Nephron progenitor cell (in vitro differentiated cells): Measurements from ENCODE around the gene HCN2.

ENCODE experiments used
- DNase-seq: peaks from one replicate; pipeline ENCODE4 v3.0.0; 2021
- H3K27ac Mint-ChIP-seq: 2 replicates; pipeline ENCODE4 v1.8.0; 2021; ENCODE audit warnings: mild to moderate bottlenecking, moderate library complexity, mixed read lengths
- H3K27me3 Mint-ChIP-seq: 2 replicates; pipeline ENCODE4 v1.8.0; 2021; ENCODE audit warnings: mild to moderate bottlenecking, low read depth, mixed read lengths; ENCODE audit not compliant: poor library complexity
- H3K36me3 Mint-ChIP-seq: 2 replicates; pipeline ENCODE4 v1.8.0; 2021; ENCODE audit warnings: low read depth, mixed read lengths
- H3K4me1 Mint-ChIP-seq: 2 replicates; pipeline ENCODE4 v1.8.0; 2021; ENCODE audit warnings: mixed read lengths
- H3K4me3 Mint-ChIP-seq: 2 replicates; pipeline ENCODE4 v1.8.0; 2021; ENCODE audit warnings: mild to moderate bottlenecking, moderate library complexity, mixed read lengths
- H3K9me3 Mint-ChIP-seq: 2 replicates; pipeline ENCODE4 v1.8.0; 2021; ENCODE audit warnings: mild to moderate bottlenecking, moderate library complexity, mixed read lengths
- TF ChIP-seq, protein P1 (sequence below): fragments of 200-600 bp; sonication (generic); IDR thresholded peaks from 2 replicates; pipeline ENCODE4 v1.5.0; 2021; ENCODE audit warnings: antibody characterized with exemption

HCN2 gene

GRCh38 chr19:547117-547516 lies 42.6 kb upstream of the HCN2 start:
- Mint-ChIP-seq H3K4me3 (no peak overlapping the region), H3K4me1 (peaks cover 18% of the 10 kb centered on the region), H3K36me3 (peaks cover 4% of the 10 kb centered on the region), H3K9me3 (no peaks in the 10 kb centered on the region), H3K27ac (no peak overlapping the region), H3K27me3 (no peaks in the 10 kb centered on the region)
- TF ChIP-seq, protein P1, sequence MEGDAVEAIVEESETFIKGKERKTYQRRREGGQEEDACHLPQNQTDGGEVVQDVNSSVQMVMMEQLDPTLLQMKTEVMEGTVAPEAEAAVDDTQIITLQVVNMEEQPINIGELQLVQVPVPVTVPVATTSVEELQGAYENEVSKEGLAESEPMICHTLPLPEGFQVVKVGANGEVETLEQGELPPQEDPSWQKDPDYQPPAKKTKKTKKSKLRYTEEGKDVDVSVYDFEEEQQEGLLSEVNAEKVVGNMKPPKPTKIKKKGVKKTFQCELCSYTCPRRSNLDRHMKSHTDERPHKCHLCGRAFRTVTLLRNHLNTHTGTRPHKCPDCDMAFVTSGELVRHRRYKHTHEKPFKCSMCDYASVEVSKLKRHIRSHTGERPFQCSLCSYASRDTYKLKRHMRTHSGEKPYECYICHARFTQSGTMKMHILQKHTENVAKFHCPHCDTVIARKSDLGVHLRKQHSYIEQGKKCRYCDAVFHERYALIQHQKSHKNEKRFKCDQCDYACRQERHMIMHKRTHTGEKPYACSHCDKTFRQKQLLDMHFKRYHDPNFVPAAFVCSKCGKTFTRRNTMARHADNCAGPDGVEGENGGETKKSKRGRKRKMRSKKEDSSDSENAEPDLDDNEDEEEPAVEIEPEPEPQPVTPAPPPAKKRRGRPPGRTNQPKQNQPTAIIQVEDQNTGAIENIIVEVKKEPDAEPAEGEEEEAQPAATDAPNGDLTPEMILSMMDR: no peak
- DNase-seq: no peak

DNA sequence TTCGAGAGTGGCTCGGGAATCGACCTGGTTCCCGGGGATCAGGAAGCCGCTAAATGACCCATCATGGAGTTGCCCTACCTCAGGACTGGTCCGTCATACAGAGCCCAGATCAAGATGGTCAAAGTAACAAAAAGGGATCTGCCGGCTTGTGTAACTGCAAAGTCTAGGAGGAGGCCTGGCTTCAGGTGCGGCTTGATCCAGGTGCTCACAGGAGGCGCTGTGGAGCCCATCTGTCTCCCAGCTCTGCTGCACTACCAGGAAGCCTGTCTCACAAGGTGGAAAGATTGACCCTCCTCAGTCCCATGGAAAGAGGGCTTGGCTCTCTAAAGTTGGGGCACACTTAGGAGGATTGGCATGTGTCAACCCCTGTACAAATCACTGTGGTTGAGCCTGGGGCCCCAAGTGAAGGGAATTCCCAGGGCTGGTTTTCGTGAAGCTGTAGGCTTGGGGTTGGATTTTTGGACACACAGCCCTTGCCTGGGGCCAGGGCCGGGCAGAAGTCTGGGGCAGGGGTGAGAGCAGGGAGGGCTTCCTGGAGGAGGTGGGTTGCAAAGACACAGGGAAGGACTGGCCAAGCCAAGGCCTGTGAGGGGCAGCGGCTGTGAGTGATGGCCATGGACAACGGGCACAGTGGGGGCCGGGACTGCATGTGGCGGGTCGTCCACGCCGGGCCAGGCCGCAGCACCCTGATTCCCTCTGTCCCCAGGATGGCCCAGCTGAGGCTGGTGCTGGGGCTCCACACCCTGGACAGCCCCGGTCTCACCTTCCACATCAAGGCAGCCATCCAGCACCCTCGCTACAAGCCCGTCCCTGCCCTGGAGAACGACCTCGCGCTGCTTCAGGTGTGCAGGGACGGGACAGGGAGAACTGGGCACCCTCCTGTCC lies 41.6 kb upstream of the HCN2 start:
- H3K36me3 Mint-ChIP-seq: peaks cover 3% of the 10 kb centered on the region
- H3K27ac Mint-ChIP-seq: no peak overlapping the region
- TF ChIP-seq, protein P1: no peak
- H3K9me3 Mint-ChIP-seq: no peaks in the 10 kb centered on the region
- H3K4me3 Mint-ChIP-seq: no peak overlapping the region
- DNase-seq: no peak
- no peaks in the 10 kb centered on the region for H3K27me3 Mint-ChIP-seq
- peaks cover 18% of the 10 kb centered on the region for H3K4me1 Mint-ChIP-seq

DNA sequence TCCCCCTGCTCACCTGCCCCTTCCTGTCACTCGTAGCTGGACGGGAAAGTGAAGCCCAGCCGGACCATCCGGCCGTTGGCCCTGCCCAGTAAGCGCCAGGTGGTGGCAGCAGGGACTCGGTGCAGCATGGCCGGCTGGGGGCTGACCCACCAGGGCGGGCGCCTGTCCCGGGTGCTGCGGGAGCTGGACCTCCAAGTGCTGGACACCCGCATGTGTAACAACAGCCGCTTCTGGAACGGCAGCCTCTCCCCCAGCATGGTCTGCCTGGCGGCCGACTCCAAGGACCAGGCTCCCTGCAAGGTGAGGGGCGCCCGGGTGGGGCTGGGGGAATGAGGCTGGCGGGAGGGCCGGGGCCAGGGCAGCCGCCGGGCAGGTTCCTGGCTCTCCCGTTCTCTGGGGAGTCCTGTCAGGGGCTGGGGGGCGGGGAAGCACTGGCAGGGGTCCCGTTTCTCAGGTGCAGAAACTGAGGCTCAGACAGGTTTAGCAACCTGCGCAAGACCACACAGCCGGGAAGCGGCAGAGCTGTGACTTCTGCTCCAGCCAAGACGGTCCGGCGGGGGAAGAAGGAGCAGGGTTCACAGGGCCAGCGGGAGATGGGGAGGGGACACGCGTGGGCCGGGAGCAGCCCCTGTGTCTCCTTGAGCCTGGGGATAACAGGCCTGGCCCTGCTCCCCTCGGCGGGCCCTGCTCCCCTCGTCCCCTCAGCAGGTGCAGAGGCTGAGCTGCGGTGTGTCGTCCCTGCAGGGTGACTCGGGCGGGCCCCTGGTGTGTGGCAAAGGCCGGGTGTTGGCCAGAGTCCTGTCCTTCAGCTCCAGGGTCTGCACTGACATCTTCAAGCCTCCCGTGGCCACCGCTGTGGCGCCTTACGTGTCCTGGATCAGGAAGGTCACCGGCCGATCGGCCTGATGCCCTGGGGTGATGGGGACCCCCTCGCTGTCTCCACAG lies 40.5 kb upstream of the HCN2 start:
- no peak overlapping the region for H3K27ac Mint-ChIP-seq
- peaks cover under 1% of the 10 kb centered on the region for H3K27me3 Mint-ChIP-seq
- no peak for DNase-seq

GRCh38 chr19:554817-555216 lies 34.9 kb upstream of the HCN2 start:
- no peak overlapping the region for H3K27ac Mint-ChIP-seq
- H3K4me3 Mint-ChIP-seq: no peak overlapping the region
- peaks cover 9% of the 10 kb centered on the region for H3K27me3 Mint-ChIP-seq
- peaks cover 4% of the 10 kb centered on the region for H3K9me3 Mint-ChIP-seq
- peaks cover 3% of the 10 kb centered on the region for H3K36me3 Mint-ChIP-seq
- no peak for DNase-seq
- H3K4me1 Mint-ChIP-seq: peaks cover 28% of the 10 kb centered on the region
- TF ChIP-seq, protein P1: no peak

More for the DNA sequence above, 40.5 kb upstream of the HCN2 start:
- peaks cover 13% of the 10 kb centered on the region for H3K4me1 Mint-ChIP-seq
- H3K36me3 Mint-ChIP-seq: no peaks in the 10 kb centered on the region
- H3K4me3 Mint-ChIP-seq: no peak overlapping the region
- no peaks in the 10 kb centered on the region for H3K9me3 Mint-ChIP-seq
- TF ChIP-seq, protein P1: no peak

GRCh38 chr19:555474-555808 lies 34.2 kb upstream of the HCN2 start:
- Mint-ChIP-seq H3K4me1 (peaks cover 32% of the 10 kb centered on the region), H3K9me3 (peaks cover 7% of the 10 kb centered on the region), H3K36me3 (peaks cover 8% of the 10 kb centered on the region), H3K27ac (no peak overlapping the region), H3K4me3 (no peak overlapping the region), H3K27me3 (peaks cover 11% of the 10 kb centered on the region)
- no peak for DNase-seq
- TF ChIP-seq, protein P1: no peak
